Kidney epithelial cell (primary cell): ENCODE measurements around the gene PRRX2. TPM values are rescaled to one million over a fixed set of nuclear protein-coding genes. Genes with fewer than 3 reads are reported as not detected.
"Not testable (repeated sequence)": the region's sequence is repeated elsewhere in the genome, so short reads cannot be mapped to it uniquely, and the experiment has no call there.

Experiments used
- DNase-seq: peaks from one replicate; pipeline ENCODE4 v3.0.0-alpha.2; 2010; ENCODE audit warnings: low read depth
- H3K27me3 ChIP-seq: 2 replicates; pipeline ENCODE4 v1.6.0; 2011; ENCODE audit warnings: low read length; ENCODE audit not compliant: control insufficient read depth, insufficient read depth
- H3K36me3 ChIP-seq: 2 replicates; pipeline ENCODE4 v1.5.1; 2011; ENCODE audit warnings: low read length; ENCODE audit not compliant: control insufficient read depth, insufficient read depth
- H3K4me3 ChIP-seq: 2 replicates; pipeline ENCODE4 v1.5.1; 2011; ENCODE audit warnings: low read depth, mild to moderate bottlenecking, control low read depth, low read length
- total RNA-seq: library from RNA; depleted of rRNA; stranded (reverse); fragments of >200 nt; gene quantifications from 2 replicates; pipeline ENCODE4 v1.2.3, GENCODE V29; 2015
- TF ChIP-seq, protein P1 (sequence below): IDR thresholded peaks from 2 replicates; pipeline ENCODE4 v1.5.1; 2011; ENCODE audit warnings: mild to moderate bottlenecking, moderate library complexity, low read length, control low read depth, inconsistent platforms; ENCODE audit not compliant: insufficient read depth, poor library complexity, severe bottlenecking

The PRRX2 gene
- total RNA-seq, 1 donor from 2014 or later, result not detected

DNA sequence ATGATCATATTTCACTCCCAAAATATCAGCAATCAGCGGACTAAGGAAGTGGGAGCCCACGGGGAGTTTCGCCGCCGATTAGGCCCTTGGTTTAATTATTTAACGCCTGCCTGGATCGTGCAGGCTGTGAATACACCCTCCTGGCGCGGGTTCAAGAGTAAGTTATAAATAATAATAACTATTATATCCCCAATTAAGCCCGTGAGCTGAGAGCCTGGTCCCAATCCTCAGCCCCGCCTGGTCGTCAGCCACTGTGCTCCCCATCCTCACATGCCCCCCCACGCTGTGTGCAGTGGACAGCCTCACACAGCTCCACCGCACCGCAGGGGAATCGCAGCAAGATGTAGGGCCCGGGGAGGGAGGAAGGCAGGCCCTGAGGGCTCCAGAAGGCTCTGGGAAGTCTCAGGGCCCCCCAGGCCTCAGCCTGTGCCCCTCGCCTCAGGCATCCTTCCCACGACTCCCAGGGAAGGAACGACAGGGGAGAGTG is 10.8 kb upstream of the PRRX2 start:
- Histone ChIP-seq H3K36me3 (no peaks in the 10 kb centered on the region), H3K27me3 (peaks cover 3% of the 10 kb centered on the region), H3K4me3 (no peak overlapping the region)
- TF ChIP-seq, protein P1, sequence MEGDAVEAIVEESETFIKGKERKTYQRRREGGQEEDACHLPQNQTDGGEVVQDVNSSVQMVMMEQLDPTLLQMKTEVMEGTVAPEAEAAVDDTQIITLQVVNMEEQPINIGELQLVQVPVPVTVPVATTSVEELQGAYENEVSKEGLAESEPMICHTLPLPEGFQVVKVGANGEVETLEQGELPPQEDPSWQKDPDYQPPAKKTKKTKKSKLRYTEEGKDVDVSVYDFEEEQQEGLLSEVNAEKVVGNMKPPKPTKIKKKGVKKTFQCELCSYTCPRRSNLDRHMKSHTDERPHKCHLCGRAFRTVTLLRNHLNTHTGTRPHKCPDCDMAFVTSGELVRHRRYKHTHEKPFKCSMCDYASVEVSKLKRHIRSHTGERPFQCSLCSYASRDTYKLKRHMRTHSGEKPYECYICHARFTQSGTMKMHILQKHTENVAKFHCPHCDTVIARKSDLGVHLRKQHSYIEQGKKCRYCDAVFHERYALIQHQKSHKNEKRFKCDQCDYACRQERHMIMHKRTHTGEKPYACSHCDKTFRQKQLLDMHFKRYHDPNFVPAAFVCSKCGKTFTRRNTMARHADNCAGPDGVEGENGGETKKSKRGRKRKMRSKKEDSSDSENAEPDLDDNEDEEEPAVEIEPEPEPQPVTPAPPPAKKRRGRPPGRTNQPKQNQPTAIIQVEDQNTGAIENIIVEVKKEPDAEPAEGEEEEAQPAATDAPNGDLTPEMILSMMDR, result no peak
- DNase-seq, result no peak

DNA sequence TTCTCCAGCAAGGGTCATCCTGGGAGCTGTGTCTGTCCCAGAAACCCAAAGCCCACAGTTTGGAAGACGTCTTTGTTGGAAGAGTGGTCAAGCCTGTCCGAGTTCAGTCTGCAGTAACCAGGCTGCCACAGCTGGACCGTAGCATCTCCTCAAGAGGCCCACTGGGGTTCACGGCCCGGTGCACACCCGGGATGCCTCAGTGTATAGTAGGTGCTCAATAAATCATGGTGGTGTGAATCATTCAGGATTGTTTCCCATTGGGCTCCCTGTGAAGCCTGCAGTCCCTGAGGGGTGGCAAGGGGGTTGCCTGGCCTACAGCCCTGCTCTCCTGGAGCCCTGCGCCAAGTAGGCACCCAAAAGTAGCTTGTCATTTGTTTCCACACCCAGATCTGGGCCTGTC is 10.3 kb upstream of the PRRX2 start:
- Histone ChIP-seq H3K27me3 (peaks cover 3% of the 10 kb centered on the region), H3K36me3 (no peaks in the 10 kb centered on the region), H3K4me3 (no peak overlapping the region)
- DNase-seq, result no peak
- TF ChIP-seq, protein P1, result no peak

DNA sequence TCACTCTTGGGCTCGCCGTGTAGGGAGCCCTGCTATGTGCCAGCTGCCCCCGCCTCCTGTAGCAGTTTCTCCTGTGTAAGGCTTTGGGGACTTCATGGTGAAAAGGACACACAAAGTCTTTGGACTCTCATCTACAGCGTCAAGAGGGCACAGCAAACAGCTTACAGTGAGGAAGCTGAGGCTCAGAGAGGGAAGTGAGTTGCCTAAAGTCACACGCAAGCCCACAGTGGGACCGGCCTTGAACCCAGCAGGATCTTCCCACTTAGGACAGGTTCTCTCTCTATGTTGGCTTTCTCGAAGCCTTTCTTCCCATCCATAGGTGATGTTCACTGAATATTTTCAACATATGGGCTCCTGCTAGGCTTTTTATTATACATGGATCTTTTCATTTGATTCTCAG is 9.8 kb upstream of the PRRX2 start:
- no peak for DNase-seq
- H3K4me3 ChIP-seq, result no peak overlapping the region
- H3K27me3 ChIP-seq, result peaks cover 3% of the 10 kb centered on the region
- no peaks in the 10 kb centered on the region for H3K36me3 ChIP-seq
- TF ChIP-seq, protein P1, result no peak

DNA sequence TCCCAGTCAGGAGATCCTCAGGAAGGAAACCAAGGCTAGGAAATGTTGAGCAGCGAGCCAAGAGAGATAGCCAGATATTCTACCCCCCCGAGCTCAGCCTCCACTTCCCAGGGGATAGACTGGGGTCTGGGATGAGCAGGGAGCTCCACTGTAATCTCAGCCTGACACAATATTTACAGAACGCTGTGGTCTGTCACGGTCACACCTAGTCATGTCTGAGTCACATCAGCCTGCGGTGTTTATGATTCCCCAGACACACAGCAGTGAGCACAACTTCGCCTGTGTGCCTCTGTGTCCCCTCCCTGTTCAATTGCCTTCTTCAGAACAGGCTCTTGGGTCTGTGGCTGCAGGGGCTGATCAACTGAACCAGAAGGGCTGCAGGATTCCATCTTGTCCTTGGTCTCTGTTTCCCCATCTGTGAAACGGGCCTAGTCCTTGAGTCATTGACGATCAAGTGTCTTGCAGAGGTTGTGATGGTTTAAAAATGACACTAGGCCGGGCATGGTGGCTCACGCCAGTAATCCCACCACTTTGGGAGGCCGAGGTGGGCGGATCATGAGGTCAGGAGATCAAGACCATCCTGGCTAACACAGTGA is 8.6 kb upstream of the PRRX2 start:
- Histone ChIP-seq H3K4me3 (no peak overlapping the region), H3K27me3 (peaks cover 3% of the 10 kb centered on the region), H3K36me3 (no peaks in the 10 kb centered on the region)
- TF ChIP-seq, protein P1, result no peak
- peak; percentile 50 for DNase-seq

DNA sequence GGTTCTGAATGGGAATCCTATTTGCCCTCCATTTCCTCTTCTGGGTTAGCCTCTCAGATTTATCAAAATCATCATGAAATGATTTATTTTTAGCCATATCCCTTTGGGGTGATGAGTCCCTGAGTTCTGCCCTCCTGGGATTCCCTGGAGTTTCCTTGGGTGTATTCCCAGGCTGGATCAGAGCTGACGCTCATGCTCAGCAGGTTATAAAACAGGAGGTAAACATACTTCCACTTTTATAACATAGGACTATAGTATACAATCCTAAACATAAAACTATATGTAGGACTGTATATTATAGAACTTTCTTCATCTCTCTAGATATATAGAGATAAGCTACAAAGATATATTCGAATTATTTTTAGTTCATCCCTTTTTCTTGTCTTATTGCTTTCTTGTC is 4.4 kb upstream of the PRRX2 start:
- no peaks in the 10 kb centered on the region for H3K36me3 ChIP-seq
- H3K27me3 ChIP-seq, result peaks cover 15% of the 10 kb centered on the region
- DNase-seq, result no peak
- TF ChIP-seq, protein P1, result no peak
- H3K4me3 ChIP-seq, result no peak overlapping the region

DNA sequence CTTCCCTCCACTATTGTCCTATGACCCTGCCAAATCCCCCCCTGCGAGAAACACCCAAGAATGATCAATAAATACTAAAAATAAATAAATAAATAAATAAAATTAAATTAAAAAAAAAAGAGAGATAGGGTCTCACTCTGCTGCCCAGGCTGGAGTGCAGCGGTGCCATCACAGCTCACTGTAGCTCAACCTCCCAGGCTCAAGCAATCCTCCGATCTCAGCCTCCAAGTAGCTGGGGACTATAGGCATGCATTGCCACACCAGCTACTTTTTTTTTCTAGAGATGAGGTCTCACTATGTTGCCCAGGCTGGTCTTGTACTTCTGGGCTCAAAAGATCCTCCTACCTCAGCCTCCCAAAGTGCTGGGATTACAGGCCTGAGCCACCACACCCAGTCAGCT is 3.2 kb upstream of the PRRX2 start:
- H3K4me3 ChIP-seq, H3K36me3 ChIP-seq, DNase-seq: not testable (repeated sequence)
- peaks cover 26% of the 10 kb centered on the region for H3K27me3 ChIP-seq
